Astrocyte (in vitro differentiated cells and primary cell): Measurements from ENCODE around the gene ITPKB.

Experiments used
- CTCF ChIP-seq: IDR thresholded peaks from 2 replicates; pipeline ENCODE4 v1.5.1; 2011; ENCODE audit warnings: low read depth, mild to moderate bottlenecking, inconsistent platforms, low read length, moderate library complexity; ENCODE audit not compliant: insufficient read depth
- EZH2 ChIP-seq: IDR thresholded peaks from 2 replicates; pipeline ENCODE4 v1.6.1; 2012; ENCODE audit warnings: mild to moderate bottlenecking, low read length, inconsistent platforms; ENCODE audit not compliant: insufficient read depth

DNA sequence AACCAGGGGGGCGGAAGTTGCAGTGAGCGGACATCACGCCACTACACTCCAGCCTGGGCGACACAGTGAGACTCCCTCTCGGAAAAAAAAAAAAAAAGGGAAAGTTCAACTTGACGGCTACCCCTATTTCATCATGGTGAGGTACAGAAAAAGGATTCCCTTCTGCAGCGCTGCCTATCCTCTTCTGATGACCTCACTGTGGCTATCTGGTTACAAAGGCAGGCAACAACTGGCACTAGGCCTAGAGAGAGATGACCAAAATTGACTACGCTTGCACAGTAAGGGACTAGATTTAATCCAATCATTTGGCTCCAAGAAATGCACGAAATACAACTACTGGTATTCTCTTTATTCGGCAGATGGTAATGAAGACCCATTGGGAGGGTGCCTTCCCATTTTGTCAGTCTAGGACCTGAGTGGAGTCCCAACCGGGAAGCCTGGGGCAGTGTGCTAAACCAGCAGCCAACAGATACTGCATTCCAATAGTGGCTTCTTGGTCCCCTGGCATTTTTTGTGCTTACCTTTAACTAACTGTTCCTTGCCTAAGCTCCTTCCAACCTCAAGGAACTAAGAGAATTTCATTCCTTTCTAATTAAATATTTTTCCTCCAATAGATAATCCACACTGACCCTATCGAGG, 36.6 kb downstream of the ITPKB start:
- TF ChIP-seq CTCF (no peak), EZH2 (no peak)
